Liver (tissue), 9 donors: ENCODE measurements around the gene MAP3K12. TPM values are rescaled to one million over a fixed set of nuclear protein-coding genes. Genes with fewer than 3 reads are reported as not detected.

Source experiments
- DNase-seq: peaks from one replicate; pipeline ENCODE4 v3.0.0-alpha.2; 2017; ENCODE audit warnings: low spot score
- H3K27ac ChIP-seq, 2 donors: one replicate each; pipeline ENCODE4 v1.7.0; 2013; ENCODE audit warnings: inconsistent platforms in 2 of 2, low read length in 2 of 2, control low read depth in 1 of 2, low read depth in 1 of 2, mild to moderate bottlenecking in 1 of 2
- H3K27me3 ChIP-seq, 4 donors: one replicate each; pipeline versions ENCODE4 v1.6.1 to v1.7.0; 2013; ENCODE audit warnings: low read length in 3 of 4, inconsistent platforms in 1 of 4, mild to moderate bottlenecking in 1 of 4, moderate library complexity in 1 of 4; ENCODE audit not compliant: control insufficient read depth in 4 of 4, insufficient read depth in 4 of 4
- H3K36me3 ChIP-seq, 4 donors: one replicate each; pipeline versions ENCODE4 v1.6.1 to v1.7.0; 2013; ENCODE audit warnings: low read length in 3 of 4, mild to moderate bottlenecking in 3 of 4, low read depth in 1 of 4, moderate library complexity in 1 of 4; ENCODE audit not compliant: control insufficient read depth in 4 of 4, insufficient read depth in 3 of 4
- H3K4me1 ChIP-seq, 4 donors: one replicate each; pipeline versions ENCODE4 v1.6.1 to v1.7.0; 2013; ENCODE audit warnings: low read length in 3 of 4, mild to moderate bottlenecking in 3 of 4, moderate library complexity in 1 of 4; ENCODE audit not compliant: control insufficient read depth in 4 of 4, insufficient read depth in 4 of 4
- H3K4me3 ChIP-seq, 3 donors: one replicate each; pipeline versions ENCODE4 v1.6.1 to v1.7.0; 2013; ENCODE audit warnings: low read length in 3 of 3, control low read depth in 1 of 3, low read depth in 1 of 3, mild to moderate bottlenecking in 1 of 3
- H3K9ac ChIP-seq, 2 donors: one replicate each; pipeline ENCODE4 v1.7.0; 2013; ENCODE audit warnings: low read length in 2 of 2, mild to moderate bottlenecking in 2 of 2, moderate library complexity in 2 of 2, control low read depth in 1 of 2, low read depth in 1 of 2
- H3K9me3 ChIP-seq, 4 donors: one replicate each; pipeline versions ENCODE4 v1.6.1 to v1.7.0; 2013; ENCODE audit warnings: low read length in 3 of 4; ENCODE audit not compliant: control insufficient read depth in 4 of 4
- EGR1 ChIP-seq, 2 donors: IDR thresholded peaks; 2 replicates each; pipeline ENCODE4 v1.6.1; 2016 to 2018; ENCODE audit warnings: antibody characterized with exemption in 2 of 2, low read depth in 2 of 2
- FOXA1 ChIP-seq: IDR thresholded peaks from 2 replicates; pipeline ENCODE4 v1.6.1; 2016; ENCODE audit warnings: antibody characterized with exemption
- FOXA2 ChIP-seq: IDR thresholded peaks from 2 replicates; pipeline ENCODE4 v1.6.1; 2016; ENCODE audit warnings: antibody characterized with exemption
- GABPA ChIP-seq, 2 donors: IDR thresholded peaks in 1 of 2; conservative IDR thresholded peaks in 1 of 2; 2 replicates each; pipeline ENCODE4 v1.6.1; 2016; ENCODE audit warnings: antibody characterized with exemption in 2 of 2, mild to moderate bottlenecking in 1 of 2, moderate library complexity in 1 of 2
- HNF4A ChIP-seq, 2 donors: conservative IDR thresholded peaks; 2 replicates each; pipeline ENCODE4 v1.6.1; 2016; ENCODE audit warnings: antibody characterized with exemption in 2 of 2, mild to moderate bottlenecking in 2 of 2
- HNF4G ChIP-seq: IDR thresholded peaks from 2 replicates; pipeline ENCODE4 v1.6.1; 2016; ENCODE audit warnings: antibody characterized with exemption
- JUND ChIP-seq, 2 donors: IDR thresholded peaks; 2 replicates each; pipeline ENCODE4 v1.6.1; 2016; ENCODE audit warnings: antibody characterized with exemption in 2 of 2
- NR2F2 ChIP-seq: IDR thresholded peaks from 2 replicates; pipeline ENCODE4 v1.6.1; 2016; ENCODE audit warnings: antibody characterized with exemption
- RAD21 ChIP-seq, 2 donors: IDR thresholded peaks; 2 replicates each; pipeline ENCODE4 v1.6.1; 2016; ENCODE audit warnings: antibody characterized with exemption in 2 of 2, mild to moderate bottlenecking in 2 of 2
- RXRA ChIP-seq, 2 donors: IDR thresholded peaks; 2 replicates each; pipeline ENCODE4 v1.6.1; 2017 to 2018; ENCODE audit warnings: antibody characterized with exemption in 2 of 2, mild to moderate bottlenecking in 1 of 2
- SP1 ChIP-seq: IDR thresholded peaks from 2 replicates; pipeline ENCODE4 v1.6.1; 2018; ENCODE audit warnings: antibody characterized with exemption, mild to moderate bottlenecking
- TAF1 ChIP-seq: conservative IDR thresholded peaks from 2 replicates; pipeline ENCODE4 v1.6.1; 2016; ENCODE audit warnings: antibody characterized with exemption, mild to moderate bottlenecking
- YY1 ChIP-seq: IDR thresholded peaks from 2 replicates; pipeline ENCODE4 v1.6.1; 2016; ENCODE audit warnings: antibody characterized with exemption, mild to moderate bottlenecking
- WGBS: extraction: QIAGEN DNeasy Blood & Tissue Kit; methylation state at CpG from one replicate; pipeline ENCODE4 v1.1.7; 2013; 5-methylcytosine and 5-hydroxymethylcytosine counted together
- polyA plus RNA-seq, 2 donors: library from polyadenylated mRNA; stranded (reverse) in 1 of 2; unstranded in 1 of 2; fragments of 200-250 nt in 1 of 2; fragments of >200 nt in 1 of 2; fragmentation: Nextera tagmentation in 1 of 2; extraction: Ambion mirVana in 1 of 2; gene quantifications; one replicate each; pipeline versions ENCODE4 v1.2.1 to v1.2.3, GENCODE V29; 2013 to 2015
- total RNA-seq, 2 donors: library from RNA; depleted of rRNA; stranded (reverse); fragments of >200 nt; gene quantifications; one replicate each; pipeline ENCODE4 v1.2.3, GENCODE V29; 2014
- TF ChIP-seq, protein P1 (sequence below): IDR thresholded peaks from 2 replicates; pipeline ENCODE4 v1.6.1; 2016; ENCODE audit warnings: antibody characterized with exemption
- TF ChIP-seq, protein P2 (sequence below): IDR thresholded peaks from 2 replicates; pipeline ENCODE4 v1.6.1; 2016; ENCODE audit warnings: antibody characterized with exemption
- TF ChIP-seq, protein P3 (sequence below): IDR thresholded peaks from 2 replicates; pipeline ENCODE4 v1.6.1; 2016; ENCODE audit warnings: antibody characterized with exemption
- TF ChIP-seq, protein P4 (sequence below): IDR thresholded peaks from 2 replicates; pipeline ENCODE4 v1.6.1; 2016; ENCODE audit warnings: antibody characterized with exemption, mild to moderate bottlenecking
- TF ChIP-seq, protein P5 (sequence below): fragments of 150-350 bp; IDR thresholded peaks from 2 replicates; pipeline ENCODE4 v1.5.1; 2017; ENCODE audit warnings: improper control_type of control experiment, low read depth, low read length; ENCODE audit not compliant: missing input control
- donor health status: healthy.
- donor health status: healthy.
- donor health status: healthy.
- donor health status: healthy.
- donor health status: healthy.

Gene MAP3K12
- total and polyA plus RNA-seq, 4 donors = 0.53 to 2.4 (median 1.5) TPM

DNA sequence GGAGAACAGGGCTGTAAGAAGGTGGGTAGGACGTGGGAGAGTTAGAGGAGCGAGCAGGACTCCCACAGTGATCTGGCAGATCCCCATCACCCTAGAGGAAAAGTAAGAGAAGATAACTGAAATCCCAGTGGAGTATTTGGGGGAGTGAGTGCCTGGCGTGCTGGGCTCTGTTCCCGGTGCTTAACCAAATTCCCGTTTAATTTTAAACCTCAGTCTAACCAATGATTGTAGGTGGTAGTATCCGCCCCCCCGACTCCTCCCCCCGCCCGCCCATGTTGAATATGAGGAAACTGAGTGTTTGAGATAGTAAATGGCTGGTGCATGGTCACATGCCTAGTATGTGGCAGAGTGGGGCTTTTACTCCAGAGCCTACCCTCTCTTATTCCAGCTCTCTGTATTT is 3.1 kb upstream of the MAP3K12 start:
- TF ChIP-seq FOXA1 (no peak), NR2F2 (no peak), RAD21 (IDR thresholded peaks at IDR 0.05) (no peak)
- Histone ChIP-seq H3K4me3 (peak overlapping the region; percentile 73 to 89 (median 74)), H3K4me1 (peaks cover 5 to 30% (median 21%) of the 10 kb centered on the region in 4 donors), H3K9ac (peak overlapping the region in 1 of 2 donors; percentile 60), H3K9me3 (no peaks in the 10 kb centered on the region), H3K27me3 (no peaks in the 10 kb centered on the region), H3K27ac (peak overlapping the region; percentile 98 to 99), H3K36me3 (peaks cover 0 to 19% (median 4%) of the 10 kb centered on the region in 4 donors)
- DNase-seq = no peak
- 58% methylated on average over 9 of the region's 9 CpGs for WGBS

DNA sequence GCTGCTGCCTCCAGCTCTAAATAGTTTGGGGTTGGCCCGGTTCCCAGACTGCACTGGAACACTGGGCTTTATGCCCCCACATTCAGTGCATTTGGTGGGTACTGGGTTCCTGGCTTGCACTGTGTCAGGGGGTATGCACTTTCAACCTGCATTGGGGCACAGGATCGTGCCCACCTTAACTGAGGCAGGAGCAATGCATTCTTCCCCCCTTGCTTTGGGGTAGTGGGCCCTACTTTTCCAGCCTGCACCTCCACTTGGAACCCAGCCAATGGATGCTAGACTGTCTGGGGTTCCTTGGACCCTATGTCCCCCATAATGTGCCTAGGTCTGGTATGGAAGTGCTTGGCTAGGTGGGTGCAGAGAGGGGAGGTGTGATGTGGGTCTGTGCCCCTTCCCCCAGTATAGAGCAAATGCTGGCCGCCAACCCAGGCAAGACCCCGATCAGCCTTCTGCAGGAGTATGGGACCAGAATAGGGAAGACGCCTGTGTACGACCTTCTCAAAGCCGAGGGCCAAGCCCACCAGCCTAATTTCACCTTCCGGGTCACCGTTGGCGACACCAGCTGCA is 2.4 kb upstream of the MAP3K12 start:
- no peak for TF ChIP-seq TAF1
- TF ChIP-seq HNF4A (conservative IDR thresholded peaks at IDR 0.05) = peak in 1 of 2 donors; percentile 3
- WGBS = 71% methylated on average over 10 of the region's 10 CpGs
- Histone ChIP-seq H3K36me3 (peaks cover 0 to 14% (median 4%) of the 10 kb centered on the region in 4 donors), H3K4me1 (peaks cover 5 to 30% (median 21%) of the 10 kb centered on the region in 4 donors), H3K27me3 (no peaks in the 10 kb centered on the region), H3K4me3 (peak overlapping the region; percentile 73 to 89 (median 74)), H3K9me3 (no peaks in the 10 kb centered on the region), H3K27ac (peak overlapping the region; percentile 98 to 99), H3K9ac (peak overlapping the region; percentile 60 to 68)
- no peak for DNase-seq

DNA sequence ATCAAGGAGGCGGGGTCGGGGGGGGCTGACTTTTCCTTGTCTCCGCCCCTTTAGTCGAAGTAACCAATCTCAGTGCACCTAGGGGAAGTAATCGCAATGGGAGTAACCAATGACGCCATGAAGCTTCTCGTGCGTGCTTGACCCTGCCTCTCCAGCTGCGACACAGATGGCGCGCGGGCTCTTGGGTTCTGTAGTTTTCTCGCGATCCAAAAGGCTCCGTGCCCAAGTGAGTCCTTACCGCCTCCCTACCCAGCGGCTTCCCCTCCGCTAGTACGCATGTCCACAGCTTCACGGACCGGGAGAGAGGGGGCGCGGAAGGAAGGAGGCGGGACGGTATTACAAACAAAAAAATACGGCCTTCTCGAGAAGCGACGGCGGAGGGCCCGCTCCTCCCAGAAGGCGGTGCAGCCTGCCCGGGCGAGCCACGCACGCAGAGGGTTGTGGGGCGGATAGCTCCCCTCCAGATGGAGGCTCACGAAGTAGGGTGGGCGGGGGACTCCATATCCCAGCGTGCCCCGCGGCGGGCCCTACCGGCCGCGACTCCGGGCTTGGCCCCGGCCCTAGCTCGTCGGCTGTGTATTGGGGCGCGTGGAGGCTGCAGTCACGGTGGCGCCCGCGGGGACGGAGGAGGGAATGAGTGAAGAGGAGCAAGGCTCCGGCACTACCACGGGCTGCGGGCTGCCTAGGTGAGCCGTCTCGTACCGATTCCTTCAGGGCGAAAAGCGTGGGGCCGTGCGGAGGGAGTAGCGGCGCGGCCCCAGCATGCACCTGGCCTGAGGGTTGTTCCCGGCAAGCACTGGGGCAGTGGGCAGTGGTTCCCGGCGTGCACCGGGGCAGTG is 1.7 kb upstream of the MAP3K12 start, which contains the start of gene TARBP2:
Gene TARBP2 (plus strand): TSS at position 508 of the 839 bp plus-strand sequence. CDS start 126 bp downstream, at position 634.
- Histone ChIP-seq H3K36me3 (peaks cover 0 to 7% (median 1%) of the 10 kb centered on the region in 4 donors), H3K27ac (peak within 1 kb of the TSS; percentile 98 to 99), H3K4me1 (peaks cover 5 to 33% (median 21%) of the 10 kb centered on the region in 4 donors), H3K9ac (peak within 1 kb of the TSS; percentile 92 to 100), H3K27me3 (no peaks in the 10 kb centered on the region), H3K4me3 (peak within 1 kb of the TSS; percentile 74 to 91 (median 80)), H3K9me3 (no peaks in the 10 kb centered on the region)
- TF ChIP-seq TAF1 = peak; percentile 26
- peak; percentile 13 to 53 for TF ChIP-seq RXRA (IDR thresholded peaks at IDR 0.05)
- TF ChIP-seq EGR1 (IDR thresholded peaks at IDR 0.05; ENCODE audit: low read depth in 2 of 2) = peak in 1 of 2 donors; percentile 44
- TF ChIP-seq FOXA2 = no peak
- TF ChIP-seq, protein P1, sequence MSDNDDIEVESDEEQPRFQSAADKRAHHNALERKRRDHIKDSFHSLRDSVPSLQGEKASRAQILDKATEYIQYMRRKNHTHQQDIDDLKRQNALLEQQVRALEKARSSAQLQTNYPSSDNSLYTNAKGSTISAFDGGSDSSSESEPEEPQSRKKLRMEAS = no peak
- TF ChIP-seq JUND (IDR thresholded peaks at IDR 0.05) = peak; percentile 14 to 76
- no peak for TF ChIP-seq RAD21 (IDR thresholded peaks at IDR 0.05)
- TF ChIP-seq NR2F2 = no peak
- peak in 1 of 2 donors; percentile 22 for TF ChIP-seq GABPA (IDR thresholded peaks at IDR 0.05 in 1 of 2, conservative IDR thresholded peaks at IDR 0.05 in 1 of 2)
- TF ChIP-seq, protein P2, sequence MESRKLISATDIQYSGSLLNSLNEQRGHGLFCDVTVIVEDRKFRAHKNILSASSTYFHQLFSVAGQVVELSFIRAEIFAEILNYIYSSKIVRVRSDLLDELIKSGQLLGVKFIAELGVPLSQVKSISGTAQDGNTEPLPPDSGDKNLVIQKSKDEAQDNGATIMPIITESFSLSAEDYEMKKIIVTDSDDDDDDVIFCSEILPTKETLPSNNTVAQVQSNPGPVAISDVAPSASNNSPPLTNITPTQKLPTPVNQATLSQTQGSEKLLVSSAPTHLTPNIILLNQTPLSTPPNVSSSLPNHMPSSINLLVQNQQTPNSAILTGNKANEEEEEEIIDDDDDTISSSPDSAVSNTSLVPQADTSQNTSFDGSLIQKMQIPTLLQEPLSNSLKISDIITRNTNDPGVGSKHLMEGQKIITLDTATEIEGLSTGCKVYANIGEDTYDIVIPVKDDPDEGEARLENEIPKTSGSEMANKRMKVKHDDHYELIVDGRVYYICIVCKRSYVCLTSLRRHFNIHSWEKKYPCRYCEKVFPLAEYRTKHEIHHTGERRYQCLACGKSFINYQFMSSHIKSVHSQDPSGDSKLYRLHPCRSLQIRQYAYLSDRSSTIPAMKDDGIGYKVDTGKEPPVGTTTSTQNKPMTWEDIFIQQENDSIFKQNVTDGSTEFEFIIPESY = peak; percentile 64
- TF ChIP-seq SP1 = peak; percentile 84
- peak in 1 of 2 donors; percentile 4 for TF ChIP-seq HNF4A (conservative IDR thresholded peaks at IDR 0.05)
- TF ChIP-seq FOXA1 = no peak
- no peak for TF ChIP-seq HNF4G
- TF ChIP-seq YY1 = peak; percentile 89
- TF ChIP-seq, protein P3, sequence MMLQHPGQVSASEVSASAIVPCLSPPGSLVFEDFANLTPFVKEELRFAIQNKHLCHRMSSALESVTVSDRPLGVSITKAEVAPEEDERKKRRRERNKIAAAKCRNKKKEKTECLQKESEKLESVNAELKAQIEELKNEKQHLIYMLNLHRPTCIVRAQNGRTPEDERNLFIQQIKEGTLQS = no peak
- TF ChIP-seq, protein P4, sequence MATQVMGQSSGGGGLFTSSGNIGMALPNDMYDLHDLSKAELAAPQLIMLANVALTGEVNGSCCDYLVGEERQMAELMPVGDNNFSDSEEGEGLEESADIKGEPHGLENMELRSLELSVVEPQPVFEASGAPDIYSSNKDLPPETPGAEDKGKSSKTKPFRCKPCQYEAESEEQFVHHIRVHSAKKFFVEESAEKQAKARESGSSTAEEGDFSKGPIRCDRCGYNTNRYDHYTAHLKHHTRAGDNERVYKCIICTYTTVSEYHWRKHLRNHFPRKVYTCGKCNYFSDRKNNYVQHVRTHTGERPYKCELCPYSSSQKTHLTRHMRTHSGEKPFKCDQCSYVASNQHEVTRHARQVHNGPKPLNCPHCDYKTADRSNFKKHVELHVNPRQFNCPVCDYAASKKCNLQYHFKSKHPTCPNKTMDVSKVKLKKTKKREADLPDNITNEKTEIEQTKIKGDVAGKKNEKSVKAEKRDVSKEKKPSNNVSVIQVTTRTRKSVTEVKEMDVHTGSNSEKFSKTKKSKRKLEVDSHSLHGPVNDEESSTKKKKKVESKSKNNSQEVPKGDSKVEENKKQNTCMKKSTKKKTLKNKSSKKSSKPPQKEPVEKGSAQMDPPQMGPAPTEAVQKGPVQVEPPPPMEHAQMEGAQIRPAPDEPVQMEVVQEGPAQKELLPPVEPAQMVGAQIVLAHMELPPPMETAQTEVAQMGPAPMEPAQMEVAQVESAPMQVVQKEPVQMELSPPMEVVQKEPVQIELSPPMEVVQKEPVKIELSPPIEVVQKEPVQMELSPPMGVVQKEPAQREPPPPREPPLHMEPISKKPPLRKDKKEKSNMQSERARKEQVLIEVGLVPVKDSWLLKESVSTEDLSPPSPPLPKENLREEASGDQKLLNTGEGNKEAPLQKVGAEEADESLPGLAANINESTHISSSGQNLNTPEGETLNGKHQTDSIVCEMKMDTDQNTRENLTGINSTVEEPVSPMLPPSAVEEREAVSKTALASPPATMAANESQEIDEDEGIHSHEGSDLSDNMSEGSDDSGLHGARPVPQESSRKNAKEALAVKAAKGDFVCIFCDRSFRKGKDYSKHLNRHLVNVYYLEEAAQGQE = peak; percentile 5
- TF ChIP-seq, protein P5, sequence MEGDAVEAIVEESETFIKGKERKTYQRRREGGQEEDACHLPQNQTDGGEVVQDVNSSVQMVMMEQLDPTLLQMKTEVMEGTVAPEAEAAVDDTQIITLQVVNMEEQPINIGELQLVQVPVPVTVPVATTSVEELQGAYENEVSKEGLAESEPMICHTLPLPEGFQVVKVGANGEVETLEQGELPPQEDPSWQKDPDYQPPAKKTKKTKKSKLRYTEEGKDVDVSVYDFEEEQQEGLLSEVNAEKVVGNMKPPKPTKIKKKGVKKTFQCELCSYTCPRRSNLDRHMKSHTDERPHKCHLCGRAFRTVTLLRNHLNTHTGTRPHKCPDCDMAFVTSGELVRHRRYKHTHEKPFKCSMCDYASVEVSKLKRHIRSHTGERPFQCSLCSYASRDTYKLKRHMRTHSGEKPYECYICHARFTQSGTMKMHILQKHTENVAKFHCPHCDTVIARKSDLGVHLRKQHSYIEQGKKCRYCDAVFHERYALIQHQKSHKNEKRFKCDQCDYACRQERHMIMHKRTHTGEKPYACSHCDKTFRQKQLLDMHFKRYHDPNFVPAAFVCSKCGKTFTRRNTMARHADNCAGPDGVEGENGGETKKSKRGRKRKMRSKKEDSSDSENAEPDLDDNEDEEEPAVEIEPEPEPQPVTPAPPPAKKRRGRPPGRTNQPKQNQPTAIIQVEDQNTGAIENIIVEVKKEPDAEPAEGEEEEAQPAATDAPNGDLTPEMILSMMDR = no peak
- under 1% methylated on average over 74 of the region's 74 CpGs for WGBS
- DNase-seq = peak; percentile 98
